Thymus (tissue), 11 donors: Measurements from ENCODE around the gene ALDH1L2. TPM values are rescaled to one million over a fixed set of nuclear protein-coding genes. Genes with fewer than 3 reads are reported as not detected.

ENCODE experiments used
- DNase-seq, 9 donors: peaks; one replicate each; pipeline ENCODE4 v3.0.0-alpha.2; 2013; ENCODE audit warnings: low spot score in 9 of 9, low read depth in 6 of 9, missing footprints in 1 of 9
- H3K27ac ChIP-seq, 2 donors: one replicate each; pipeline ENCODE4 v1.5.1; 2013; ENCODE audit warnings: control low read depth in 1 of 2, low read depth in 1 of 2, low read length in 1 of 2, mild to moderate bottlenecking in 1 of 2, moderate library complexity in 1 of 2
- H3K27me3 ChIP-seq, 2 donors: one replicate each; pipeline ENCODE4 v1.5.1; 2013; ENCODE audit warnings: low read length in 1 of 2; ENCODE audit not compliant: control insufficient read depth in 2 of 2, insufficient read depth in 1 of 2
- H3K36me3 ChIP-seq, 2 donors: one replicate each; pipeline ENCODE4 v1.5.1; 2013; ENCODE audit warnings: low read length in 1 of 2, mild to moderate bottlenecking in 1 of 2, moderate library complexity in 1 of 2; ENCODE audit not compliant: control insufficient read depth in 2 of 2, insufficient read depth in 2 of 2
- H3K4me1 ChIP-seq, 2 donors: one replicate each; pipeline ENCODE4 v1.5.1; 2013; ENCODE audit warnings: low read length in 2 of 2; ENCODE audit not compliant: control insufficient read depth in 2 of 2, insufficient read depth in 2 of 2
- H3K4me3 ChIP-seq, 2 donors: one replicate each; pipeline ENCODE4 v1.5.1; 2013; ENCODE audit warnings: low read length in 2 of 2, control low read depth in 1 of 2, mild to moderate bottlenecking in 1 of 2
- H3K9me3 ChIP-seq, 2 donors: one replicate each; pipeline ENCODE4 v1.5.1; 2013; ENCODE audit warnings: low read length in 1 of 2, mild to moderate bottlenecking in 1 of 2; ENCODE audit not compliant: control insufficient read depth in 2 of 2, insufficient read depth in 1 of 2
- WGBS: extraction: QIAGEN DNeasy Blood & Tissue Kit; methylation state at CpG from one replicate; pipeline ENCODE4 v1.1.7; 2013; 5-methylcytosine and 5-hydroxymethylcytosine counted together
- polyA plus RNA-seq: library from polyadenylated mRNA; stranded (reverse); fragments of 200-250 nt; gene quantifications from one replicate; pipeline ENCODE4 v1.2.3, GENCODE V29; 2013
- total RNA-seq: library from RNA; stranded (reverse); fragments of 120-200 nt; gene quantifications from one replicate; pipeline ENCODE4 v1.2.4, GENCODE V29; 2013
- donor health status: healthy.

Gene ALDH1L2
- total and polyA plus RNA-seq, 2 donors, result 0.24 to 0.55 TPM

GRCh38 chr12:104999347-104999685 is 84.9 kb downstream of the ALDH1L2 start:
- no peaks in the 10 kb centered on the region for H3K27me3 ChIP-seq

GRCh38 chr12:104998423-104999346 is 85.6 kb downstream of the ALDH1L2 start:
- Histone ChIP-seq H3K9me3 (no peaks in the 10 kb centered on the region), H3K27ac (peak overlapping the region in 1 of 2 donors; percentile 43), H3K4me1 (peaks cover 9 to 14% of the 10 kb centered on the region in 2 donors), H3K27me3 (no peaks in the 10 kb centered on the region), H3K36me3 (peaks cover 8 to 33% of the 10 kb centered on the region in 2 donors), H3K4me3 (no peak overlapping the region)
- 69% methylated on average over 15 of the region's 15 CpGs for WGBS
- DNase-seq, result peak in 4 of 9 donors; percentile 16 to 49 (median 26)

More at GRCh38 chr12:104999347-104999685, 84.9 kb downstream of the ALDH1L2 start:
- Histone ChIP-seq H3K27ac (no peak overlapping the region), H3K4me3 (no peak overlapping the region), H3K36me3 (peaks cover 8 to 33% of the 10 kb centered on the region in 2 donors), H3K4me1 (peaks cover 9 to 14% of the 10 kb centered on the region in 2 donors), H3K9me3 (no peaks in the 10 kb centered on the region)
- no peak for DNase-seq
- 68% methylated on average over 7 of the region's 7 CpGs for WGBS

- no peaks in the 10 kb centered on the region for H3K9me3 ChIP-seq
- WGBS, result 99% methylated on average over 3 of the region's 3 CpGs
- H3K36me3 ChIP-seq, result peaks cover 14 to 41% of the 10 kb centered on the region in 2 donors
- H3K27ac ChIP-seq, result no peak overlapping the region
- no peak for DNase-seq
- H3K4me3 ChIP-seq, result no peak overlapping the region
- no peaks in the 10 kb centered on the region for H3K27me3 ChIP-seq
- peaks cover 9 to 14% of the 10 kb centered on the region in 2 donors for H3K4me1 ChIP-seq
These were observed 86.7 kb downstream of the ALDH1L2 start for GRCh38 chr12:104997541-104997940.

- Histone ChIP-seq H3K4me3 (no peak overlapping the region), H3K4me1 (peaks cover 8 to 13% of the 10 kb centered on the region in 2 donors), H3K9me3 (no peaks in the 10 kb centered on the region), H3K27me3 (no peaks in the 10 kb centered on the region), H3K36me3 (peaks cover 19 to 53% of the 10 kb centered on the region in 2 donors), H3K27ac (no peak overlapping the region)
- DNase-seq, result no peak
- 96% methylated on average over 3 of the region's 3 CpGs for WGBS
These were observed 89.9 kb downstream of the ALDH1L2 start for GRCh38 chr12:104994336-104994735.

GRCh38 chr12:104991565-104992128 is 92.6 kb downstream of the ALDH1L2 start:
- Histone ChIP-seq H3K9me3 (no peaks in the 10 kb centered on the region), H3K4me1 (peaks cover 4 to 5% of the 10 kb centered on the region in 2 donors), H3K36me3 (peaks cover 19 to 49% of the 10 kb centered on the region in 2 donors), H3K27me3 (no peaks in the 10 kb centered on the region), H3K27ac (no peak overlapping the region), H3K4me3 (no peak overlapping the region)
- no peak for DNase-seq
- WGBS, result 97% methylated on average over 3 of the region's 3 CpGs

GRCh38 chr12:104990950-104991349 is 93.3 kb downstream of the ALDH1L2 start:
- H3K9me3 ChIP-seq, result no peaks in the 10 kb centered on the region
- DNase-seq, result no peak
- H3K4me3 ChIP-seq, result no peak overlapping the region
- H3K27ac ChIP-seq, result no peak overlapping the region
- 97% methylated on average over 4 of the region's 4 CpGs for WGBS
- H3K4me1 ChIP-seq, result peaks cover 5 to 6% of the 10 kb centered on the region in 2 donors
- no peaks in the 10 kb centered on the region for H3K27me3 ChIP-seq
- peaks cover 19 to 44% of the 10 kb centered on the region in 2 donors for H3K36me3 ChIP-seq

GRCh38 chr12:104986022-104986941 is 98.0 kb downstream of the ALDH1L2 start, which contains the start of gene NOPCHAP1:
Gene NOPCHAP1 (plus strand): TSS chr12:104986316. CDS start chr12:104986353, 37 bp downstream.
- DNase-seq, result peak; percentile 59 to 90 (median 77)
- Histone ChIP-seq H3K27me3 (no peaks in the 10 kb centered on the region), H3K4me3 (peak within 1 kb of the TSS; percentile 69 to 88), H3K27ac (peak within 1 kb of the TSS in 1 of 2 donors; percentile 64), H3K4me1 (peaks cover 5 to 9% of the 10 kb centered on the region in 2 donors), H3K36me3 (peaks cover 0 to 13% of the 10 kb centered on the region in 2 donors), H3K9me3 (no peaks in the 10 kb centered on the region)
- 1% methylated on average over 59 of the region's 59 CpGs for WGBS

- Histone ChIP-seq H3K4me1 (peaks cover 5 to 9% of the 10 kb centered on the region in 2 donors), H3K4me3 (no peak overlapping the region)
- 90% methylated on average over 4 of the region's 4 CpGs for WGBS
These were observed 99.1 kb downstream of the ALDH1L2 start for GRCh38 chr12:104985206-104985605.

More at GRCh38 chr12:104985206-104985605, 99.1 kb downstream of the ALDH1L2 start:
- no peaks in the 10 kb centered on the region for H3K27me3 ChIP-seq
- DNase-seq, result no peak
- H3K36me3 ChIP-seq, result peaks cover 0 to 3% of the 10 kb centered on the region in 2 donors
- H3K9me3 ChIP-seq, result no peaks in the 10 kb centered on the region
- H3K27ac ChIP-seq, result no peak overlapping the region
